ENCODE data around the gene LAMA2.

The LAMA2 gene

DNA sequence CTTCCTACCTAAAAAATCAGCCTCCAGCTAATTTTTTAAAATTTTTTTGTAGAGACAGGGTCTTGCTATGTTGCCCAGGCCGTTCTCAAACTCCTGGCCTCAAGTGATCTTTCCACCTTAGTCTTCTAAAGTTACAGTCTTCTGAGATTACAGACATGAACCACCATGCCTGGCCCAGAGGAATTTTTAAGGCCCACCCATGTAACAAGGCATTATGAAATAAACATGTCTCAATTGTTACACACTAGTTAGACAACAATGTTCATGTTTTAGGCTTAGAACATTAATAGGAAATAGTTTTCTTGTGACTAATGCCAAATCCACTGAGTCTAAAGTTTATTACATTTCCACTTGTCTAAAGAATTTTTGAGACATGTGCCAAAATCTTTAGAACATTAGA is 221.2 kb downstream of the LAMA2 start:
- TF ChIP-seq MYC (IDR thresholded peaks at IDR 0.05; ENCODE audit: low read depth, low read length) (no peak), POLR2A (IDR thresholded peaks at IDR 0.05; ENCODE audit: extremely low read depth, insufficient read length) (no peak), CTCF (IDR thresholded peaks at IDR 0.05; ENCODE audit: low read depth, low read length) (no peak)
- TF ChIP-seq, protein P1, sequence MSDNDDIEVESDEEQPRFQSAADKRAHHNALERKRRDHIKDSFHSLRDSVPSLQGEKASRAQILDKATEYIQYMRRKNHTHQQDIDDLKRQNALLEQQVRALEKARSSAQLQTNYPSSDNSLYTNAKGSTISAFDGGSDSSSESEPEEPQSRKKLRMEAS (IDR thresholded peaks at IDR 0.05; ENCODE audit: low read depth, low read length), result no peak
- no peak for DNase-seq (ENCODE audit: low read depth)
- H3K4me3 ChIP-seq (ENCODE audit: low read depth, low read length), result no peak overlapping the region

- DNase-seq (ENCODE audit: low read depth), result no peak
- H3K4me3 ChIP-seq (ENCODE audit: low read depth, low read length), result no peak overlapping the region
- TF ChIP-seq POLR2A (IDR thresholded peaks at IDR 0.05; ENCODE audit: extremely low read depth, insufficient read length), result no peak
- TF ChIP-seq, protein P1 (IDR thresholded peaks at IDR 0.05; ENCODE audit: low read depth, low read length), result no peak
- TF ChIP-seq CTCF (IDR thresholded peaks at IDR 0.05; ENCODE audit: low read depth, low read length), result no peak
- TF ChIP-seq MYC (IDR thresholded peaks at IDR 0.05; ENCODE audit: low read depth, low read length), result no peak
Measured at GRCh38 chr6:129104560-129104959, 221.6 kb downstream of the LAMA2 start.

- H3K4me3 ChIP-seq (ENCODE audit: low read depth, low read length), result no peak overlapping the region
- TF ChIP-seq, protein P1 (IDR thresholded peaks at IDR 0.05; ENCODE audit: low read depth, low read length), result no peak
- TF ChIP-seq POLR2A (IDR thresholded peaks at IDR 0.05; ENCODE audit: extremely low read depth, insufficient read length) (no peak), MYC (IDR thresholded peaks at IDR 0.05; ENCODE audit: low read depth, low read length) (no peak), CTCF (IDR thresholded peaks at IDR 0.05; ENCODE audit: low read depth, low read length) (no peak)
- peak; percentile 6 for DNase-seq (ENCODE audit: low read depth)
Measured at GRCh38 chr6:129105035-129105434, 222.1 kb downstream of the LAMA2 start.

DNA sequence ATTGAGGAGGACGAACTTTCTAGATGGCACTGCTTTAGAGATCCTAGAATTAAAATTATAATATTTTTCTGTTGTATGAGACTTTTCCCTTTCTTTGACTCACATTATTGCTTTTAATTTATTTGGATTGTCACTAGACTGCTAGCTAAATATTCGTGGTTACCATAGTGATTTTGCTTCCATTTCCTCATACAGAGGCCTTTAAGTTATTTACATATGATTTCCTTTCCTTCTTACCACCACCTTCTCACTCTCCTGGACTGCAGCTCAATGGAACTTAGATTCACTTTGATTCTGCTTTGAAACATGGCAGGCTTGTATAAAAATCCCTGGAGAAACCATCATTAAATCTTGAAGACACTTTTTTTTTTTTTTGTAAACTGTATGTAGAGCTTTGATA is 222.9 kb downstream of the LAMA2 start:
- DNase-seq (ENCODE audit: low read depth), result no peak
- TF ChIP-seq MYC (IDR thresholded peaks at IDR 0.05; ENCODE audit: low read depth, low read length), result no peak
- TF ChIP-seq POLR2A (IDR thresholded peaks at IDR 0.05; ENCODE audit: extremely low read depth, insufficient read length), result no peak
- no peak overlapping the region for H3K4me3 ChIP-seq (ENCODE audit: low read depth, low read length)

DNA sequence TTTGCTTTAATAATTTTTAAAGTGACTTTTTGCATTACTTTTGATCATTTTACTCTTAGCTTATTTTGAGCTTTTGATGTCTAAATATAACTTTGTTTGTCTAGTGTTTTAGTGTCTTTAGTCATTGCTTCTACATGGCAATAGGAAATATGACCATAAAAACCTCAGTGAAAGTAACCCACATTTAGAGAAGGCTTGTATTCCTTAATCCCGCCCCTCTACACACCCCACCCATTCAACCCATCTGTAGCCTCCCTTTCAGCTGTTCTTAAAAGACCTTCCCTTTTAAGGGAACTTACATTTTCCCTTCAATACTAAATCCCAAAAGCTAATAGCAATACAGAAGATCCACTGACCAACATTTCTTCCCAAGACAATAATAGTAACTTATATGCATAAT is 225.4 kb downstream of the LAMA2 start:
- H3K4me3 ChIP-seq (ENCODE audit: low read depth, low read length), result no peak overlapping the region
- TF ChIP-seq CTCF (IDR thresholded peaks at IDR 0.05; ENCODE audit: low read depth, low read length), result no peak
- TF ChIP-seq MYC (IDR thresholded peaks at IDR 0.05; ENCODE audit: low read depth, low read length), result no peak
- TF ChIP-seq POLR2A (IDR thresholded peaks at IDR 0.05; ENCODE audit: extremely low read depth, insufficient read length), result no peak
- TF ChIP-seq, protein P1 (IDR thresholded peaks at IDR 0.05; ENCODE audit: low read depth, low read length), result no peak
- DNase-seq (ENCODE audit: low read depth), result no peak

DNA sequence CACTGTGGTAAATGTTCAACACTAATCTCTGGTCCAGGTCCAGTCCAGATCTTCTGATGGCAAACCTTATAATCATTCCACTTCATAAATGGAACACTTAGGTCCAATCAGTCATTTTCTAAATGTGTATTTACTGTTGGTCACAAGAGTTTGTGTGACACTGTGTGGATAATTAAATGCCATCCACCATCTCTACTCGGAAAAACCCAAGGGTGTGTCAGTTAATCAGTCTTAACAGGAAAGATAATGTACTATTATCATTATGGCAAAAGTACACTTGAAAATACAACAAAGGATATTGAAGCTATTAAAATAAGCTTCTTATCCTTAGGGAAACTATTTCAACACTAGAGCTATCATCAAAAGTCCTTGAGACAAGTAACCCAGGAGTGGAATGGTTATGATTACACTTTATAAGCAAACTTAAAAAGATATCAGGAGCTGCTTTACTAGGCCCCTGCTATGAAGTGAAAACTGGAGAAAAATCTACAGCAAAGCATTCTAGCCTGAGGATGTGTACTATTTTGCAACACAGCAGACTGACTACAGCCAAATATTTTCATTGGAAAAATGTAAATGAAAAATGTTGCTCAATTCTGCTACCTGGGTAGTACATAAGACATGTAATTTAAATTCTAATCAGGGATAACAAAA is 227.9 kb downstream of the LAMA2 start:
- H3K4me3 ChIP-seq (ENCODE audit: low read depth, low read length), result no peak overlapping the region
- TF ChIP-seq CTCF (IDR thresholded peaks at IDR 0.05; ENCODE audit: low read depth, low read length) (no peak), MYC (IDR thresholded peaks at IDR 0.05; ENCODE audit: low read depth, low read length) (no peak), POLR2A (IDR thresholded peaks at IDR 0.05; ENCODE audit: extremely low read depth, insufficient read length) (no peak)
- TF ChIP-seq, protein P1 (IDR thresholded peaks at IDR 0.05; ENCODE audit: low read depth, low read length), result no peak
- no peak for DNase-seq (ENCODE audit: low read depth)

Measured in NB4 (cell line).